GM18511 (cell line): ENCODE results near the gene GLT8D1.
"Not testable (repeated sequence)": the region's sequence is repeated elsewhere in the genome, so short reads cannot be mapped to it uniquely, and the experiment has no call there.

Source experiments
- ATAC-seq: cut with Tn5 transposase; IDR thresholded peaks from one replicate; pipeline ENCODE4 v1.9.1; 2021; ENCODE audit warnings: mild to moderate bottlenecking, moderate library complexity; ENCODE audit not compliant: unreplicated experiment

Gene GLT8D1, protein sequence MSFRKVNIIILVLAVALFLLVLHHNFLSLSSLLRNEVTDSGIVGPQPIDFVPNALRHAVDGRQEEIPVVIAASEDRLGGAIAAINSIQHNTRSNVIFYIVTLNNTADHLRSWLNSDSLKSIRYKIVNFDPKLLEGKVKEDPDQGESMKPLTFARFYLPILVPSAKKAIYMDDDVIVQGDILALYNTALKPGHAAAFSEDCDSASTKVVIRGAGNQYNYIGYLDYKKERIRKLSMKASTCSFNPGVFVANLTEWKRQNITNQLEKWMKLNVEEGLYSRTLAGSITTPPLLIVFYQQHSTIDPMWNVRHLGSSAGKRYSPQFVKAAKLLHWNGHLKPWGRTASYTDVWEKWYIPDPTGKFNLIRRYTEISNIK

DNA sequence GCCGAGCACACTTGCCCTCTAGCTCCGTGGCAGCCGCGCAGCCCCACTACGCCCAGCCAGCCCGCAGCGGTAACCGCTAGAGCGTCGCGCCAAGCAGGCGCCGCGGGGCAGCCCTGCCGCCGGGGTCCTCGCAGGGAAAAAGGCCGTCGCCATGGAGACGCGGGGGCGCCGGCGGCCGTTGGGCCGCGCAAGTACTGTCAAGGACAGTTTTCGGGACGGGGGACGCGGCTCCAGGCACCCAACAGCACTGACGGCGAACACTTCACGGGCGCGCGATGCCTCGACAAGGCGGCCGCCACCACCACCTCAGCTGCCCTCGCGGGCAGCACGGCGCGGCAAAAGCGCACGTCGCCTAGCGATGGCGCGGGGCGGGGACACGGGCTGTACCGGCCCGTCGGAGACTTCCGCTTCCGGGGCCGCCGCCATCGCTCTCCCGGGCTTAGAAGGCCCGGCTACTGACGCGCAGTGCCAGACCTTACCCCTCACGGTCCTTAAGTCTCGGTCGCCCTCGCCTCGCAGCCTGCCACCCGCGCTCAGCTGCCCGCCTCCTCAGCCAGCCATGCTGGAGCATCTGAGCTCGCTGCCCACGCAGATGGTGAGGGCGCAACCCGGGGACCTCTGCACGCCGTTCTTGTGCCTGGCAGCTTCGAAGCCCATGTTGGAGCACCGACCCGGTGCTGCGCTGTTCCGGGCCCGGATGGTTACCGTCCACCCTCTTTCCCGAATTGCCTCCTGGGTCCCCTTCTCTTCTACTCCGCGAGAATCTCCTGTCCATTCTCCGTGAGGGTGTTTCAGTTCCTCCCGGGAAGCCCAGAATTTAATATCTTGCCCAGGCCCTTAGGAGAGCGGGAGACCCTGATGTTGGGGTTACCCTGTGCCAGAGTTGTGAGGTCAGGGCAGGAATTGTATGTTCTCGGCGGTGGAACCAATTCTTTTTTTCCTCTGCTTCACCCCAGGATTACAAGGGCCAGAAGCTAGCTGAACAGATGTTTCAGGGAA lies at the start of gene GLT8D1, which contains the start of gene SPCS1:
Gene GLT8D1 (minus strand): TSS at position 104 of the 999 bp plus-strand sequence. CDS start 5,331 bp downstream, outside the sequence.
Gene SPCS1 (plus strand): TSS at position 419 of the 999 bp plus-strand sequence. CDS start 141 bp downstream, at position 560.
- peak; percentile 85 for ATAC-seq

DNA sequence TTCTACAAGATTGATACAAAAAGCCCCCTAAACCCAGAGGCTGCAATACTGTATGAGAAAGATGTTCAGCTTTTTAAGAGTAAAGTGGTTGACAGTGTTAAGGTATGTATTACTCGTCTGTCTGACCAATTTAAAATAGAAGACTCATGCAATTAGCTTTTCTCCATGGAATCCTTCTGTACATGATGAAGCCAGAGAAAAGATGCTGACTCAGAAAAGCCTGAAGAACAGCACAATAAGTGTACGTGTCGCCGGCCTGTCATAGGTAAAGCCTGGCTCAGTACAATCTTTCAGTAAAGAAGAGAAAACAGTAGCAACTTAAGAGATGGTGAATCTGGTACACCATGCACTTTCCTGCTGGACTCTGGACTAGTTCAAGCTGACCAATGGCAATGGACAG lies 48.8 kb upstream of the GLT8D1 start:
- ATAC-seq, result no peak

DNA sequence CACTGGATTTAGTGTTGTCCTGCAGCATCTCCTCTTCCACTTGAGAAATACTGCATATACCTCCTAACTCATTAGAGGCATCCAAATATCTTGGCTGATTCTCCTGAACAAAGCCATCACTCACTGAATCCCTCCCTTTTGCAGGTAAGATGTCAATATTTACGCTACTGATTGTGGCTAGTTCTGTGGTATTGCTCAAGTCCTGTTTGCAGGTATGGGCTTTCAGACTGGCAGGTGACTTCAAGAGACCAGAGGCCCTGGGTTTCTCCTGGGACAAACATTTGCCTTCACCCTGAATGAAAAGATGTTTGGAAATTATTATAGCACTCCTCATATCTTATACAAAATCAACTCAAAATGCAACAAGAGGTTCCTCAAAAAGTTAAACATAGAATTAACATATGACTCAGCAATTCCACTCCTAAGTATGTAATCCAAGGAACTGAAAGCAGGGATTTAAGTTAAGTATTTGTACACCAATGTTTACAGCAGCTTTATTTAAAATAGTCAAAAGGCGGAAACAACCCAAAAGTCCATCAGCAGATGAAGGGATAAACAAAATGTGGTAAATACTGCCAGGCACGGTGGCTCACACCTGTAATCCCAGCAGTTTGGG lies 46.6 kb upstream of the GLT8D1 start:
- ATAC-seq, result no peak

DNA sequence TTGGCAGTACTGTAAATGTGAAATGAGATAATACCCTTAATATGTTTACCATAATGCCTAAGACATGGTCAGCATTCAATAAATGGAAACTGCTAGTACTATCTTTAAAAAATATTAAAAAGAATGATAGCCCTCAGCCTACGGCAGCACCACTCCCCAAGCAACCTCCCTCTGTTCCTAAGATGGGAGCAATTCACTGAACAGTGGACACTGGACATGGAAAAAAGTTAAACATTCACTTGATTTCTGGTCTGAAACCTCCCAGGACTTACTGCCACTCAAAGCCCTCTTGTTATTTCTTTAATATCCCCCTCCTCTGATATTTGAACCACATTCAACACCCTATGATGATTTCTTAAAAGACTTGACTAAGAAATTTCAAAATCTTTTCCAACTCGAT lies 38.1 kb upstream of the GLT8D1 start:
- no peak for ATAC-seq

DNA sequence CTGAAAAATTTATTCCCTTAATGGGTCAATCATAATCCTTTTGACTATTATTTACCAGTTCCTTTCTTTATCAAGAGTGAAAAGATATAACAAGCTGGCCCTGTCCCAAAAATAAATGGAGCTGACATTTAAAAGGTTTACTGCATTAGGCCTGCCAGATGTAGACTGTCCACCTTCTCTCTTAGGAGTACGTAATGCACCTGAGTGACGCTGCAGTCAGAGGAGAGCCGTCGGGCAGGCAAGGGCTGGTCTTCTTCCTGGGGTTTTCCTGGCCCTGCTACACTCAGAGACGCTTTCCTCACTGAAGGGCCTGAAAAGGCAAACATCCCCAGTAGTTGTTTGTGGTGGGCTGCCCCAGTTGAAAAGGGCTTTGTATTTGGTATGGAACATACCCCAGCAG lies 37.6 kb upstream of the GLT8D1 start:
- ATAC-seq, result no peak

DNA sequence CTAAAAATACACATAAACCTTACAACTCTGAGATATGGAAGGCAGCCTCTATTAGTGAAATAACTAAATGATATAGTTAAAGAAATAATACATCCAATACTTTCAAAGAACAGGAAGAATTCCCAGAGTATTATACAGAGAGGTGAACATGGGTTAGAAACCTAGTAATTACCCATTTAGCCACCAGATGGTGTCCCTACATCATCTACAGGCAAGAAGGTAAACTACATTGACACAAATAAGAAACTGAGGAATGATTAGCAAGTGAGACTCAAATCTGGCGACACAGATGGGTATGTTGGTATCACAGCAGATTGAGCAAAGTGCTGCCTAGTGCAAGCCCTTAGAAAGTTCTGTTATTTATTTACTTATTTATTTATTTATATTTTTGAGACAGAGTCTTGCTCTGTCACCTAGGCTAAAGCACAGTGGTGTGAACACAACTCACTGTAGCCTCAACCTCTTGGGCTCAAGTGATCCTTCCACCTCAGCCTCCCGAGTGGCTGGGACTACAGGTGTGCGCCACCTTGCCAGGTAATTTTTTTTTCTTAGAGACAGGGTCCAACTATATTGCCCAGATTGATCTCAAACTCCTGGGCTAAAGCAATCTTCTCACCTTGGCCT lies 36.9 kb upstream of the GLT8D1 start:
- no peak for ATAC-seq

DNA sequence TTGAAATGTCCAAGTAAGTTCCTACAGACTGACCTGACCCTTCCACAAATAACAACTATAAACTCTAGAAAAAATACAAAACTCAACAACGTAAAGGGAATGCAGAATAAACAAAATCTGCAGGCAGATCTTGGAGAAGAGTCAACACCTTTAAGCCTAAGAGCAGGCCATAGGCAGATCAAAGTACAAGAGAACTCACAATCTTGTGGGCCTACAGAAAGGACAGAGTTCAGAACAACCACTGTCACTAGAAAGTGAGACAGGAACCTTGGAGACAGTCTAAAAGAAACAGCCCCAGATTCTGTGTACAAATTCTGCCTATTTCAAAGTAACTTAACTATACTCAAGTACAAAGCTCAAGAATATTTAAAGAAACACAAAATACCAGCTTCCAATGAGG lies 34.1 kb upstream of the GLT8D1 start:
- no peak for ATAC-seq

DNA sequence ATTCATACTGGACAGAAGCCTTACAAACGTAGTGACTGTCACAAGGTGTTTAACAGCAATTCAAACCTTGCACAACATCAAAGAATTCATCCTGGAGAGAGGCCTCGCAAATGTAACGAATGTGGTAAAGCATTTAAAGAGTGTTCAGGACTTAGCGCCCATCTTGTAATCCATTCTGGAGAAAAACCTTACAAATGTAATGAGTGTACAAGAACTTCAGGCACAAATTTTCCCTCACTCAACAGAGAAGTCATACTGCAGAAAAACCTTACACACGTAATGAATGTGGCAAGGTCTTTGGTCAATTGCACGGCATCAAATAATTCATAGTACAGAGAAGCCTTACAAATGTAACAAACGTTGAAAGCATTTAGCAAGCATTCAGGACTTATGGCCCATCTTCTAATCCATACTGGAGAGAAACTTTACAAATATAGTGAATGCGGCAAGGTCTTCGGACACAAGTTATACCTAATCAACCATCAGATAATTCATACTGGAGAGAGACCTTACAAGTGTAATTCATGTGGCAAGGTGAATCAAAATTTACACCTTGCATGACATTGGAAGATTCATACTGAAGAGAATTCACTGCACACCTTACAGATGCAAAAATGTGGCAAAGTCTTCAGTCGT lies 27.8 kb upstream of the GLT8D1 start:
- ATAC-seq, result no peak

DNA sequence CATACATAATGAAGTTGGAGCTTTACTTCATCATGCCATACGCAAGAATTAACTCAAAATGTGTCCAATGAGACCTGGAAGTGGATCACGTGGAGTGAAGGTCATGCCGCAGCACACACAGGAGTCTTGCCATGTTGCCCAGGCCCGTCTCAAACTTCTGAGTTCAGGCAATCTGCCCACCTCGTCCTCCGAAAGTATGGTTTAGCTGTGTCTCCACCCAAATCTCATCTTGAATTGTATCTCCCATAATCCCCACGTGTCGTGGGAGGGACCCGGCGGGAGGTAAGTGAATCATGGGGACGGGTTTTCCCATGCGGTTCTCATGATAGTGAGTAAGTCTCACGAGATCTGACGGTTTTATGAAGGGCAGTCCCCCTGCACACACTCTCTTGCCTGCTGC lies 26.0 kb upstream of the GLT8D1 start:
- ATAC-seq, result no peak

DNA sequence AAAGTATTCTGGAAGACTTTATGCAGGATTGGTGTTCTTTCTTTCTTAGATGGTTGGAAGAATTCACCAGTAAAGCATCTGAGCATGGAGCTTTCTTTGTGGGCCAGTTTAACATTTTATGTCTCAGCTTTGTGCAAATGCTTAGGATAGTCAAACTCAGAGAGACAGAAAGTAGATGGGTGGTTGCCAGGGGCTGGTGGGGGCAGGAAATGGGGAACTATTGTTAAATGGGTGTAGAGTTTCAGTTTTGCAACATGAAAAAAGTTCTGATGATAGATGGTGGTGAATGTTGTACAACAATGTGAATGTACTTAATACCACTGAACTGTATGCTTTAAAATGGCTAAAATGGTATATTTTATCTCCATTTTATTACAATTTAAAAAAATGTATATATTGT lies 25.1 kb upstream of the GLT8D1 start:
- ATAC-seq, result no peak

DNA sequence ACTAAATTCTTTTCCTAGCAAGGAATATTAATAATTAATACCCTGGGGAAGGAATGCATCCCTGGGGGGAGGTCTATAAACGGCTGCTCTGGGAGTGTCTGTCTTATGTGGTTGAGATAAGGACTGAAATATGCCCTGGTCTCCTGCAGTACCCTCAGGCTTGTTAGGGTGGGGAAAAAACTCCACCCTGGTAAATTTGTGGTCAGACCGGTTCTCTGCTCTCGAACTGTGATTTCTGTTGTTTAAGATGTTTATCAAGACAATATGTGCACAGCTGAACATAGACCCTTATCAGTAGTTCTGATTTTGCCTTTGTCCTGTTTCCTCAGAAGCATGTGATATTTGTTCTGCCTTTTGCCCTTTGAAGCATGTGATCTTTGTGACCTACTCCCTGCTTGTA lies 23.2 kb upstream of the GLT8D1 start:
- not testable (repeated sequence) for ATAC-seq

DNA sequence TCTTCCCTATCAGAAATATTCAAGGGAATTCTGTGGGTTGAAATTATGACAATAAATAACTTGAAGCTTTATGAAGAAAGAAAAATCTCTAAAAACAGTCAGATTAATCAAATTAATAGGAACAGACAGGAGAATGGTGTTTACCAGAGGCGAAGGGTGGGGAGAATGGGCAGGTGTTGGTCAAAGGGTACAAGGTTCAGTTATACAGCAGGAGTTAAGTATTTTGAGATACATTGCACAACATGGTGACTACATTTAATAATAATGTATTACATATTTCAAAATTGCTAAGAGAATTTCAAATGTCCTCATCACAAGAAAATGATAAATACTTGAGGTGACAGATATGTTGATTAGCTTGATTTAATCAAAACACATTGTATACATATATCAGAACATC lies 18.9 kb upstream of the GLT8D1 start:
- no peak for ATAC-seq

DNA sequence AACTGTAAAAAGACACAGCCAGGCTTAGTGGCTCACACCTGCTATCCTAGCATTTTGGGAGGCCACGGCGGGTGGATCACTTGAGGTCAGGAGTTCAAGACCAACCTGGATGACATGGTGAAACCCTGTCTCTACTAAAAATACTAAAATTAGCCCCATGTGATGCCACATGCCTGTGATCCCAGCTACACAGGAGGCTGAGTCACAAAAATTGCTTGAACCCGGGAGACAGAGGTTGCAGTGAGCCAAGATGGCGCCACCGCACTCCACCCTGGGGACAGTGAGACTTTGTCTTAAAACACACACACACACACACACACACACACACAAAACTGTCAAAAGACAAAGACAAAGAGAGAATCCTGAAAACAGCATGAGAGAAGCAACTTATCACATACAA lies 18.3 kb upstream of the GLT8D1 start:
- ATAC-seq, result no peak

DNA sequence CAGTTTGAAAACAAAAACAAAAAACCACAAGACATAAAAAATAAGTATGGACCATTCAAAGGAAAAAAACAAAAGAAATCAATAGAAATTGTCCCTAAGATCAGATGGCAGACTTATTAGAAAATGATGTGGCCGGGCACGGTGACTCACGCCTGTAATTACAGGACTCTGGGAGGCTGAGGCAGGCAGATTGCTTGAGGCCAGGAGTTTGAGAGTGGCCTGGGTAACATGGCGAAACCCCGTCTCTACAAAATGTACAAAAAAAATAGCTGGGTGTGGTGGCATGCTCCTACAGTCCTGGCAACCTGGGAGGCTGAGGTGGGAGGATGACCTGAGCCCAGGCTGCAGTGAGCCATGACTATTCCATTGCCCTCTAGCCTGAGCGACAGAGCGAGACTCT lies 16.9 kb upstream of the GLT8D1 start:
- no peak for ATAC-seq

DNA sequence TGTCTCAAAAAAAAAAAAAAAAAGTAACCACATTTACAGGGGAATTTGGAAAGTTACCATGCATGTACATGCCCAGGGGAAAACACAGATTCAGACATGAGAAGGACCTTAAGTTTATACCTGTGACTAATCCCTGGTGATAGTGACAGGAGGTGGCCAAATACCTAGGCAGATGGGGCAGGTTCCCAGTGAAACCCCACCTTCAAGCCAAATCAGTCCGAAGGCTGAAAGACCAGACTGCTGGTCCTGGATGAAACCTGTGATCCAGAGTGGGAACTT lies 16.1 kb upstream of the GLT8D1 start:
- ATAC-seq, result no peak

DNA sequence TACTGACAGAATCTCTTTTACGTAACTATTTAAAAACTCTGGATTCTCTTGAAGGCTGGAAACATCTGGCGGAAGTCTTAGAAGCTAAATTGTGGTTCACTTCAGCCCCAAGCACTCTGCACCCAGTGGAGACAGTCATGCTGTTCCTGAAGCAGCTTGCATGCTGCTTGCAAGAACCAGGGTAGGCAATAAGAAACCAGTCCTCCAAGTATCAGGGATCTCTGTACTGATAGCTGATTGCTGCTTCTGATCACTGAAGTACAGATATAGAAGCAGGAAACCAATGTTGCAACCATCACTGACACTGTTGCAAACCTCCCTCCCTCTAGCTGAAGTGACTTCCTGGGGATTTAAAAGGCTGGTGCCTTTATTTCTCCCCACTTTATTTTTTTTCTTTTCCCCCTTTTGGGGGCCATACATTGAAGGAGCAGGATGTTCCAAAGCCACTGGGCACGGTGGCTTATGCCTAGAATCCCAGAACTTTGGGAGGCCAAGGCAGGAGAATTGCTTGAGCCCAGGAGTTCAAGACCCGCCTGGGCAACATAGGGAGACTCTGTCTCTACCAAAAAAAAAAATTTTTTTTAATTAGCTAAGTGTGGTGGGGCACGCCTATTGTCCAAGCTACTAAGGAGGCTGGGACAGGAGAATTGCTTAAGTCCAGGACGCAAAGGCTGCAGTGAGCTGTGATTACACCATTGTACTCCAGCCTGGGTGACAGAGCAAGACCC lies 15.6 kb upstream of the GLT8D1 start:
- no peak for ATAC-seq

DNA sequence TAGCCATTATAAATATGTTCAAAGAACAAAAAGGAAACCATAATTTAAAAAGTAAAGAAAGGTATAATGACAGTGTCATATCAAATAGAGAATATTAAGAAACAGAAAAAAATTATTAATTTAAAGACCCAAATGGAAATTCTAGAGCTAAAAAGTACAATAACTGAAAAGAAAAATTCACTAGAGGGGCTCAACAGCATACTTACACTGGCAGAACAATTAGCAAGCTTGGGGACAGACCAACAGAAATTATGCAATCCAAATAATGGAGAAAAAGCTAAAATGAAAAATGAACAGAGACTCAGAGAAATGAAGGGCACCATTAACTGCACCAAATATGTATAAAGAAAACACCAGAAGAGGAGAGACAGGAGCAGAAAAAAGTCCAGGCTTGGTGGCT lies 14.0 kb upstream of the GLT8D1 start:
- no peak for ATAC-seq

DNA sequence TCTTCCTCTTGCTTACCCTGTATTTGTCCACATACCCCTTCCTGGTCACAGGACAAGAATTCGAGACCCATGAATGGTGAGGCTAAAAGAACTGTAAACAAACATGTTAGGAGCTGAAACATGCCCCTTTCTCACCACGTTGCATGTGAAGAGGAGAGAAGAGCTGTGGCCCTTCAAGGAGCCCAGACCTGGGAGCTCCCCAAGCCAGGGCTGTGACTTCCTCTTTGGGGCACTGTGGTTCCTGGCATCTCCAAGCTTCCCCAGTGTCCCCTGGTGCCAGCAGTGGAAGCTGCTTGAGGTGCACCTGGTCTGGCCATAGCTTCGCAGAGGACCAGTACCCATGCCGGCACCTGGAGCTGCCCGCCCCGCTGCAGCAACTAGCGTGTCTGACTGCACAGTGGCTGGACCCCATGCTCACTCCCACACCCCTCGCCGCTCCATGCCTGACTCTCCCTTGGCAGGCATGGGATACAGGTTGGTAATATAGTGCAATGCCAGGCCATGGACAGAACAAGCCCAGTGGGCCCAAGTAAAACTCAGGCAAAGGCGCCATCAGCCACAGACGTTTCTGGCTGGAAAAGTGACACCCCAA lies 10.2 kb upstream of the GLT8D1 start:
- ATAC-seq, result no peak
